Measurements from ENCODE around the gene DYRK1B. TPM values are rescaled to one million over a fixed set of nuclear protein-coding genes. Genes with fewer than 3 reads are reported as not detected.

Gene DYRK1B
- polyA plus RNA-seq, 3 donors = 28.2 to 34.5 (median 32.1) TPM

DNA sequence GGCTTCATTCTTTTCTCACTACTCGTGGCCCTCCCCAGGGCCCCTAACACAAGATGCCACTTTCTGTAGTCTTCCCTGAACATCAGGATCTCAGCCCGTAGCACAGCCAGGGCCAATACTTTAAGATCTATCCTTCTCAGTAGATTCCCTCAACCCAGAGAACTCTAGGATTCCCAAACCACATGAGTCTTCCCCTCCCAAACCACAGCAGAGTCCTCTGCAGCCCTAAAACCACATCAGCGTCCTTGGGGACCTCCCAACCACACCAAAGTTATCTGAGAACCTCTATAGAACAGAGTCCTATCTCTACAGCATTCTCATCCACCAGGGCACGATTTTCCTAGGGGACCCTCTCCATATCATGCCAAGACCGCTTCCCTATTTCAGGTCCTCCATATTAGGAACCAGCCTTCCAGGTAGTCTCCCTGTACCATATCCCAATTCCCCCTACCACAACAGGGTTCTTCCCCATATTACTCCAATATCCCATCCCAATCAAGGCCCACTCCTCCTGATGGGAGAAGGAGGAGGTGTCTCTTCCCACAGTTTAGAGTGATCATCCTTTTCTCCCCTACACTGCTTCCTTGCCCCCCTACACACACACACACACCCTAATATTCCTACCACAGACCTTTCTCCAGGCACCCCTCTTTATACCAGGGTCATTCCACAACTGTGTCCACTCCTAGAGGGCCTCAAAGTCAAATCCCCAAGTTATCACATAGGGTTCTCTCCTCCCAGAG is 1.4 kb downstream of the DYRK1B start:
- no peak for DNase-seq (ENCODE audit: low read depth in 3 of 3, low spot score in 2 of 3)

DNA sequence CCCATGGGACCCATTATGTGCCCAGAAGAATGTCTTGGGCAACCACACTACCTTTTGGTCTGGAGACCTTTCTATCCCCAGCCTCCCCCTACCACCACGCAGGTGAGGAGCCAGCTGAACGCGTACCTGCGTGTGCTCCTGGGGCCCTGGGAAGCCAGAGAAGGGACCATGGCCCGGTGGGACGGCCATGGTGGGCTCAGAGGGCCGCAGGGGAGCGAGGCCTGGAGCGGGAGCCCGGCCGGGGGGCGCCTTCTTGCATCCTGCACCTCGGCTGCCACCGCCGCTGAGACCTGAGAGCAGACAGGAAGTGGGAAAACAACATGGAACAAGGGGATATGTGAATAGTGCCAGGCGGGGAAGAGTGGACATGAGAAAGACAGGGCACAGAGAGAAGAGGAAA is 2.3 kb downstream of the DYRK1B start:
- no peak for DNase-seq (ENCODE audit: low read depth in 3 of 3, low spot score in 2 of 3)

DNA sequence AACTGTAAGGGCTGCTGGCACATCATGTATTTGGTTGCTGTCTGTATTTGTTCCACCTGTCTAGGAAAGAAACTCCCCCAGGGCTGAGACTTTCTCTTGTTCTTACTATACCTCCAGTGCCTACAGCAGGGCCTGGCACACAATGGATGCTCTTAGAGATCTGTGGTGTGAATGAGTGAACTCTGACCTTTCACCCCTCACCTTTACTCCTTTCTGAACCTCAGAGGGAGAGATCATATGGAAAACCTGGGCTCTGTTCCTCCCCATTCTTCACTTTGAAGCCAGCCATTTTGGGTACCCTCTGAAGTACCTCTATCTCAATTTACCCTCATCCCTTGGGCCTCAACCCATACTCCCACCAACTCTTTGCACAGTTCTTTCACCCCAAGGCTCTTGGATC is 3.1 kb downstream of the DYRK1B start:
- no peak for DNase-seq (ENCODE audit: low read depth in 3 of 3, low spot score in 2 of 3)

DNA sequence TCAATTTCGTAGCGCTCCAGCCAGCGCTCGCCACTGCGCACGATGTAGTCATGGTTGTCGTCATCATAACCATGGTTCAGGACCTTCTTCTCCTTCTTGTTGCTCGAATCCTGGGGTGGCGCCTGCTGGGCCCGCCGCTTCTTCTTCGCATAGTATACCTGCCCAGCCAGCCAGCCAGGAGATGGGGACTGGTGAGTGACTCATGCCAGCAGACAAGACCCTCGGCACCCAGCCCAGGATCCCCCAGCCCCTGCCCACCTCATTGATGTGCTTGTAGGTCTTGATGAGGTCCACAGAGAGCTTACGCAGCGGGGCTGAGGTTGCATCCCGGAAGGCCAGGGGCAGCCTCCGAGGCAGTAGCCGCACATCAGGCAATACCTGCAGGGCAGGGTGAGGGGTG is 3.6 kb downstream of the DYRK1B start:
- DNase-seq (ENCODE audit: low read depth in 3 of 3, low spot score in 2 of 3) = no peak

DNA sequence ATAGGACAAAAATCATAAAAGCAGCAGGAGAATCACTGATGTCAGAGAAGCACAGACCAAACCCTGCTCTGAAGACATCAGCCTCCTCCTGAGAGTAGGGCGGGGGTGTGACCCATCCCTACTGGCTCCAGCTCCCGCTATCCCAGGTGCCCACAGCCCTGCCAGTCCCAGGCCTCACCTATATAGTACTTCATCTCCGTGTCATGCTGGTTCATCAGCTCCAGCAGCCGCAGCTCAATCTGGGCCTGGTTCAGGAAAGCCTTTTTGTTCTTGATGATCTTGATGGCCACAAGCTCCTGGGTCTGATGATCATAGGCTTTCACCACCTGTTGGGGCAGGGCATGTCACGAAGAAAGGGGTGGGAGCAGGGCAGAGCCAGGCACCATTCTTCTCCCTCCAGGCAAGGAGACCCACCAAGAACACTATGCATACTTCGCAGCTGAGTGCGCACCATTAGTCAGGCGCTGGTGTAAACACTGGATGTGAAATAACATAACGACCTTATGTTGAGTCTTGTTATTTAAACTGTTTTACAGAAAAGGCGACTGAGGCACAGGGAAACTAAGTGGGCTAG is 4.2 kb downstream of the DYRK1B start:
- DNase-seq (ENCODE audit: low read depth in 3 of 3, low spot score in 2 of 3) = no peak

DNA sequence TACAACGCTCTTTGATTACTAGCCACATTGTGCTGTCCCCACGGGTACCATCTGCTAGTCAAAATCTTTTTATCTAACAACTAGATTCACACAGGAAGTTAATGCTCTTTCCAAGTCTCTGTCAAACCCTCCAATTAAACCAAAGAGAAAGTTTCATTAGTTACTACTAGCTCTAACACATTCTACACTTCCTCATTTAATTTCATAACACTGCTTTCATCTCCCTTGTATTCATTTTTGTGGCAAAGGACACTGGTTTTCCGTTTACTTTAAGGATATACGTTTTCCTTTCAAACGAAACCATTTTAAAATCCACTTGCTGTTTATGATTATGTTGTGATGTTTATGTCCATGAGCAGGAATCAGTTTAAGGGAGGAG is 5.3 kb downstream of the DYRK1B start:
- DNase-seq (ENCODE audit: low read depth in 3 of 3, low spot score in 2 of 3) = no peak

DNA sequence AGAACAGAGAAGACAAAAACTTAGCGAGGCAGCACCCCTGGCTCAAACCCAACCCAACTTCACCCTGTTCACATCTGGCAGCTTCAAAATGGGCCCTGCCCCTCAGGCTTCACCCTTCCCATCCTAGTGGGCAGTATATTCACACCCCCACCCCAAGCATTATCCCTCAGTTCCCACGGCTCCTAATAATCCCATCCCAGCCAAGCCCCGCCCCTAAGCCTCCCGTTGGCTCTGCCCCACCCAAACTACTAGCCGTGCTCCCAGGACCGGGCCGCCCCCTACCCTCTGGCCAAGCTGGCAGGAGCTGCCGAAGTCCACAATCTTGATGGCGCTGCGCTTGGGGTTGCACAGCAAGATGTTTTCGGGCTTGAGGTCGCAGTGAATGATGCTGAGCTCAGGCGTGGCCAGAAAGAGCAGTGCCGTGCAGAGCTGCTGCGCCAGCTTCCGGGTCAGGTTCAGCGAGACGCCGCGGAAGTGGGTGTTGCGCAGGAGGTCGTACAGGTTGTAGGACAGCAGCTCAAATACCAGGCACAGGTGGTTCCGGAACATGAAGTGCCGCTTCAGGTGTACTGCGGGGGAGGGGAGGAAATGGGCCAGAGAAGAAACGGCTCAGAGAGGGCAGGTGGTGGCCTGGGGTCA is 5.8 kb downstream of the DYRK1B start:
- no peak for DNase-seq (ENCODE audit: low read depth in 3 of 3, low spot score in 2 of 3)

DNA sequence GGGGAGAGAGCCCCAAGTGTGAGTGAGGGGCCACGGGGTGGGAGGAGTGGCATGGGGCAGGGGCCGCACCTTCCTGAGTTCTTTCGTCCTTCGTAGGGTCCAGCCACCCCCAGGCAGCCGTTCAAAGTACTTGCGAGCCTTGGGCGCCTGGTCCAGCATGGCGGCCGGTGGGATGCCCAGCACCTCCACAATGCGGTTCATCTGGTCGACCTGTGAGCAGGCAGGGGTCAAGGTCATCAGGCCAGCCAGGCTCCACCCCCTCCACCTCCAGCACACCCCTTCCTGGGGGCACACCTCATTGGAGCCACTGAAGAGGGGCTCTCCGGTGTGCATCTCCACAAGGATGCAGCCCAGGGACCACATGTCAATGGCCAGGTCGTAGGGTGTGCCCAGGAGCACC is 6.7 kb downstream of the DYRK1B start:
- DNase-seq (ENCODE audit: low read depth in 3 of 3, low spot score in 2 of 3) = no peak

DNA sequence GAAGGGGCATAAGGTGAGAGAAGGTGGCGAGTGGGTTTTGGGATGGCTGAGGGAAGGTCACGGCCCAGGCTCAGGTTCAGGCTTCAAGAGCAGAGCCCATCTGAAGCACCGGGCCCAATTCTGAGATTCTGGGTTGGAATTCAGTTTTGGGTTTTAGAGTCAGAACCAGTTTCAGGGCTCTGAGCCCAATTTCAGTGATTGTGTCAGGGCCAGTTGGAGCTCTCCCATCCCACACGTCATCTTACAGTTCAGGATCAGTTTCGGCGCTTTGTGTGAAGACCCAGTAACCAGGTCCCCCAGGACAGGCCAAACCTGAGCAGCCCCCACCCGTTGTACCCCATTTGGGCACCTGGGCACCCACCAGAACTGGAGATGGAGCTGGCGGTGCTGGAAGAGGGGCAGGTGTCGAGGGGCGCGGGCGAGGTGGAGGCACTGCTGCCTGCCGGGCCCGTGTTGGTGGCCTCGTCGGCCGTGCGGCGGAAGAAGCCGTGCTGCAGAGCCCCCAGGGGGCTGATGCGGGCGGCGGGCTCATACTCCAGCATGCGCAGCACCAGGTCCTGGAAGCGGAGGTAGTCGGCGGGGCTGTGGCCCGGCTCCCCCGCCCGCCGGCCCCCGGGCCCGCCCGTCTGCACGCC is 7.5 kb downstream of the DYRK1B start:
- no peak for DNase-seq (ENCODE audit: low read depth in 3 of 3, low spot score in 2 of 3)

DNA sequence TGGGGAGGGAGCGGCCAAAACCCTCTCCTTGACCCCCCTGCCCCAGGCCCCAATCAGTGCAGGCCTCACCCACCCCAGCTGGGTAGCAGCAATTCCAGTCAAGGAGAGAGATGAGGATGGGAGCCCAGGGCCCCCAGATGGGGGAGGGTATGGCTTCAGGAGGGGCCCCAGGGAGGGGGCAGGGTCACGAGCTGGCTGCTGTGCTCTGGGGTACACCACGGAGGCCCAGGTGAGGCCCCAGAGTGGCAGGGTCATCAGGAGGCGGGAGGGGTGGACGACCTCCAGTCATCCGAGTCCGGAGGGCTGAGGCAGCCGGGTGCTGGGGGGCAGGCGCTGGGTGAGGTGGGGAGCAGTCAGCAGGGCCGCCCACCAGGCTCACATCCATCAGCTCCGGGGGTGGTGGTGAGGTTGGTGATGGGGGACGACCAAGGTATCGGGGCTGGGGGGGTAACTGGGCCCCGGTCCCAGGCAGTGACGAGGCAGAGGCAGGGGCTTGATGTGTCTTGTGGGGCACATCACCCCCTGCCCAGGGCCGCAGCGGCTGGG is 8.4 kb downstream of the DYRK1B start:
- no peak for DNase-seq (ENCODE audit: low read depth in 3 of 3, low spot score in 2 of 3)

DNA sequence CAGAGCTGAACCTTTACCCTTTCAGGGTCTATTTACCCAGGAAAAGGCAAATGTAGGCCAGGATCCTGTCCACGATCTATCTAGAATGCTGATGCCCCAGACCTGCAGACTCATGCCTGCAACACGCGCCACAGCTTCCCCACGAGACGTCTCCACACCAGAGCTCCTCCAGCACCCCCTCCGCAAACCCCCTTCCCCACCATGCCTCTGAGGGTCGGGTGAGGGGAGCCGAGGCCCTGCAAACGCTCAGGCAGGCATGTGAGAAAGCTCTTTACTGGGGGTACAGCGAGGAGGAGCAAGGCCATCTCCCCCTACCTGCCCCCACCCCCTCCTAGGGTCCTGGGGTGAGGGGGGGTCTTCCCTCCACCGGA is 8.9 kb downstream of the DYRK1B start:
- no peak for DNase-seq (ENCODE audit: low read depth in 3 of 3, low spot score in 2 of 3)

DNA sequence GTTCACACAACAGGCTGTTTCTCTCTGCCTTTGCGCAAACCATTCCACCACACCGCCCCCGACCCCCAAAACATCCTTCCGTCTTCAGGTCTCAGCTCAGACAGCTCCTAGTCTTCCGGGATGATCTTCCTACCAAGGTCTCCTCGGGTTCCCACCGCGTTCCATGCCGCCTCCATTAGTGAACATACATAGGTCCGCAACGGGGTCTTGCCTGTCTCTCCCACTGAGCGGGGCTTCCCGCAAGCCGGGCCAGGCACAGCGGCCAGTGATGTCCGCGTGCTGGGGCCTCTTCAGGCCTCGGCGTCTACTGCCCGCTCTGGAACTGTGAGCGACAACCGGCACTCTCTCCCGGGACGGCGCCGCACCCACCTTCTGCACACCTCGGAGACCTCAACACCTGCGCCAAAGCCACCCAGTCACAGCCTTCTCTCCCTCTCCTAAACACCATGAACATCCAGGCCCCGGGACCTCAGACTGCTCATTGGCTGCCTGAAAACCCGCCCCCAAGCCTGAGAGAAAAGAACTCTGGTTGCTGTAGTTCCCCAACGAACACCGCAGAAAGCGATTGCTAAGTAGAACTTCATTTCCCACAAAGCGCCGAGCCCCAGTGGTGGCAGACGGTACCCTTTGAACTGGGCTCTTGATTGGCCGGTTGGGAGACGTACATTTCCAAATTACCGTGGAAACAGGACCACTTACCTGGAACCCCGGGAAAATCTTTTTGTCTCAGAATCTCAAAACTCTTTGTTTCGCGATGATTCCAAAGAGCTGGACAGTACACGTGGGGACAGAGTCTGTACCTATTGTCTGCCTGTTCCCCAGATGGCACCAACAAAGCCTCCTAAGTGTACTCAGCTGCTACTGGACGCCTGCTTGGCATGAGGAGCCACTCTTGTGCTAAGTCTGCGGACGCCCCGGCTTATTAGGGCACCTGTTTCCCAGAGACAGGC is 9.5 kb downstream of the DYRK1B start:
- peak; percentile 79 to 92 (median 83) for DNase-seq (ENCODE audit: low read depth in 3 of 3, low spot score in 2 of 3)

DNA sequence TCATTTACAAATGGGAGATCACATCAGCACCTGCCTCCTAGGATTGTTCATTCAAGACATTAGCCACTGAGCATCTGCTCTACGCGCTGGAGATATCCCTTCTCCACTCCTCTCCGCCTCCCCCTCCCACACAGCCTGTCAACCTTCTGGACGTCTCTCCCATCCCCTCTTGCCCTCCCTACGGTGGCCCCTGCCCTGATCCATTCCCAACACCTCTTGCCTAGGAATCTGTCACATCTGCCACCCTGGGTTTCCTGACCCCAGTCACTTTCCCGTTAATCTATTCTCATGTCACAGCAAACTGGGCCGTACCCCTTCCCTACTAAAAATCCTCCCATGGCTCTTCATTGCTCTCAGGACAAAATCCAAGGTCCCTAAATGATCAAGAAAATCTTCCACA is 10.3 kb downstream of the DYRK1B start:
- DNase-seq (ENCODE audit: low read depth in 3 of 3, low spot score in 2 of 3) = peak in 1 of 3 donors; percentile 19

DNA sequence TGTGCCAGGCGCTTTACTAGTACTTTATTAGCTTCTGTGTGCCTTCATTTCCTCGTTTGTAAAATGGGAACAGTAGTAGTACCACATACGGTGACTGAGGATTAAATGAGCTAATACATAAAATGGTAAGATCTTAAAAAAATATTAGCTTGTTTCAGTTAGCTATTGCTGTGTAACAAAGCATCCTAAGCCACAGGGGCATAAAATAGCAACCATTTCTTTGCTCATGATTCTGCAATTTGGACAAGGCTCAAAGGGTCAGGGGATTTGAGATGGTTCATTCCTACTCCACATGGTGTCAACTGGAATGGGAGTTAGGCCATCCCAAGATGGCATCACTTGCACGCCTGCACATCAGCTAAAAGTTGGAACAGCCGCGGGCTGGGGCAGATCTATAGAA is 13.3 kb downstream of the DYRK1B start:
- DNase-seq (ENCODE audit: low read depth in 3 of 3, low spot score in 2 of 3) = no peak

DNA sequence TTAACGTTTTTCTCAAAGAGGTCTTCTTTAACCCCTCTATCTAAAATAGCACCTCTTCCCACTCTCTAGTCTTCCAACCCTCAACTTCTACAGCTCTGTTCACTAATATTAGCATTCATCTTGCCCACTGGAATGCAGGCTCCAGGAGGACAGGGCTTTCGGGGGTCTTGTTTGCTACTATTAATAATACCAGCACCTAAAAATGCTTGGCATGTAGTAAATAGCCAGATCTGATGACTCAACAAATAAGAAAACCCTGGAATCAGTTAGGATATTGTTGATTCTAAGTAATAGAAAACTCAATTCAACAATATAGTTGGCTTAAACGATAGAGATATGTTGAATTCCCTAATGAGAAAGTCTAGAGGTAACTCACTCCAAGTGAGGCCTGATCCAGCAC is 14.2 kb downstream of the DYRK1B start:
- DNase-seq (ENCODE audit: low read depth in 3 of 3, low spot score in 2 of 3) = no peak

DNA sequence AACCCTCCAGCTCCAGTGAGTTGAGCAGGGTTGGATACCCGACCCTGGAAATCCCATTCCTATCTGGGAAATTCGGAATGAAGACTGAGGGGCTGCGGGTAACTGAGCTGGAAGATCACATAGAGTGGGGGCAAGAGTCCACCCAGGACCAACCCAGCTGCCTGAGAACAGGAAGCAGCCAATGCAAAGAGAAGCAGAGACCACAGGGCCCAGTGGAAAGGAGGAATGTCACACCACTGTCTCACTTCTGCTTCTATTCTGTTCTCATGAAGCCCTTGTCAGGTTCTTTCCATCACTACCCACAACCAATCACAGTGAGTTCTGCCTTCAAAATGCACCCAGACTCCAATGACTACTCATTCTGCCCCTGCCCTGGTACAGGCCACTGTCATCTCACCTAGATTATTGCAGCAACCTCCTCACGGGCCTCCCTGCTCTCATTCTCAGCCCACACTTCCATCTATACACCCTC is 15.3 kb downstream of the DYRK1B start:
- DNase-seq (ENCODE audit: low read depth in 3 of 3, low spot score in 2 of 3) = no peak

DNA sequence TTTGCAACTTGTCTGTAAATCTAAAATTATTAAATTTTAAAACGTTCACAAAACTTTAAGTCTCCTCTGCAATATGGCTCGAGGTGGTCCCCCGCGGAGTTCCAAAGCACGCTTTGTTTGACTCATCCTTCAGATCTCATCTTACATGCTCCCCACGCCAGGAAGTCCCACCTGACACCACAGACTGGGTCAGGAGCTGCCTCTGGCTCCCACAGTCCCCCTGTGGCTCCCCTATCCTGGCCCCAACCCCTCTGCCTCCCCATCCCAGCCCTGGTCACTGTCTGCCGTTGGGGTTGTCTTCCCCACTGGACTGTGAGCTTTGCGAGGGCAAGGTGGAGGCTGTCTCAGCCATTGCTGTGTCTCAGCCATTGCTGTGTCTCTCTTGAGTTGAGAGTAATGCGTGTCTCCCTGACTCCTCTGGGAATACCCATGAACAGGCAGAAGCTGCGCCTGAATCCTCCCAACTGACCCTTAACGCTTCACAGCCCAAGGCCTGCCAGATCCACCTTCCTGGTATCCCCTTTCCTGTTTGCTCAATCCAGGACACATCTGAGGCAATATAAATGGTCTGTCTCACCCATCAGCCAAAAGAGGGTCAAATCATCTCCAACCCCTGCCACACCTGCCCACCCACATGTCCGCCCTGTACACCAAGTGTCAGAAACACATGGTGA is 15.9 kb downstream of the DYRK1B start:
- no peak for DNase-seq (ENCODE audit: low read depth in 3 of 3, low spot score in 2 of 3)

DNA sequence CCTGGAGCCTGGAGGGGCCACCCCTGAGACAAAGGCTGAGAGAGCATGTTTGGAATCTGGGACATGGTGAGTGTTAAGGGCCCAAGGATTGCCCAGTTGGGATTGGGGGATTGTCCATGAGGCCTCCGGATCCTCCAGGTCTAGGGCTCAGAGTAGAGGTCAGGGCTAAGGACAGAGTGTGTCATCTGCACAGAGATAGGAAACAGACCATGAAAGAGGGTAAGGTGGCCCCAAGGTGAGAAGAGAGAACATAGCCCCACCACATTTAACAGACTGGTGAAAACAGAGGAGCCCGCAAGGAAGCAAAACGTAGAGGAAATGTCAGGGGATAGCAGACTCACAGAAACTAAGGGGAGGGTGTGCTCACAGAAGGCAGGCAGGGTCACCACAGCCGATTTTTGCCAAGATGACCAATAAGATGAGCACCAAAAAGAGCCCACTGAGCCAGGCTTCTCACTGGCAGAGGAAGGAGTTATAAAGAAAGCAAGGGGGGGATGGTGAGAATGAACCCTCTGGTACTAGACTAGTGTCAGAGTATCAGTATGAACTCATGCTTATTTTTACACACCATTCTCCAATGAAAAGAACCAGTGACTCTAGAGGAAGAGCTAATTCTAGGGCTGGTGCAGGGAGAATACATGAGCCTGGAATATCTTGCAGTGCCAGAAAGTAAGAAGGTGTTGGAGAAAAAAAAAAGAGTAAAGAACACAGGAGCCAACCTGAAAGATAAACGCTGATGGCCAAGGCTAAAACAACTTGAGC is 17.5 kb downstream of the DYRK1B start:
- no peak for DNase-seq (ENCODE audit: low read depth in 3 of 3, low spot score in 2 of 3)

DNA sequence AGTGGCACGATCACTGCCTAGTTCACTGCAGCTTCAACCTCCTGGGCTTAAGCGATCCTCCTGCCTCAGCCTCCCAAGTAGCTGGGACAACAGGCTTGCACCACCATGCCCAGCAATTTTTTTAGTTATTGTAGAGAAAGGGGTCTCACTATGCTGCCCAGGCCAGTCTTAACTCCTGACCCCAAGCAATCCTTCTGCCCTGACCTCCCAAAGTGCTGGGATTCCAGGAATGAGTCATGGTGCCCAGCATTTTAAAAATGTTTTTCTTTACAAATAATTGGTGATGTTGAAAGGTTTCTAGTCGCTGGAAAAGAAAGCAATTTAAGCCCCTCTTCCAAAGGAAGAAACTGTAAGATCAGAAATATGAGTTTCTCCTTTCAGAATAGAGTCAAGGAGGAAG is 19.4 kb downstream of the DYRK1B start:
- DNase-seq (ENCODE audit: low read depth in 3 of 3, low spot score in 2 of 3) = no peak
